GM04503 (cell line): Measurements from ENCODE around the gene DMAC1.

ENCODE experiments used
- DNase-seq: peaks from one replicate; pipeline ENCODE4 v3.0.0-alpha.2; 2012; ENCODE audit warnings: low read depth

DMAC1 gene

GRCh38 chr9:7799234-7799943 is at the start of gene DMAC1:
DMAC1 (minus strand) TSS chr9:7799778; CDS start chr9:7799734, 44 bp downstream.
- peak; percentile 47 for DNase-seq

GRCh38 chr9:7849362-7849761 is 49.8 kb upstream of the DMAC1 start:
- DNase-seq, result no peak

GRCh38 chr9:7848498-7848897 is 48.9 kb upstream of the DMAC1 start:
- no peak for DNase-seq

GRCh38 chr9:7844242-7844641 is 44.7 kb upstream of the DMAC1 start:
- DNase-seq, result no peak

GRCh38 chr9:7841831-7842230 is 42.3 kb upstream of the DMAC1 start:
- DNase-seq, result no peak

- DNase-seq, result no peak
These were observed 35.0 kb upstream of the DMAC1 start for GRCh38 chr9:7834531-7834930.

GRCh38 chr9:7828334-7828733 is 28.8 kb upstream of the DMAC1 start:
- no peak for DNase-seq

- no peak for DNase-seq
These were observed 28.2 kb upstream of the DMAC1 start for GRCh38 chr9:7827792-7828191.

- DNase-seq, result no peak
These were observed 27.5 kb upstream of the DMAC1 start for GRCh38 chr9:7827056-7827455.

- no peak for DNase-seq
These were observed 24.1 kb upstream of the DMAC1 start for GRCh38 chr9:7823651-7824050.

GRCh38 chr9:7819984-7820383 is 20.4 kb upstream of the DMAC1 start:
- no peak for DNase-seq

GRCh38 chr9:7816021-7816420 is 16.4 kb upstream of the DMAC1 start:
- DNase-seq, result no peak

- no peak for DNase-seq
These were observed 13.5 kb upstream of the DMAC1 start for GRCh38 chr9:7813030-7813429.

- no peak for DNase-seq
These were observed 12.1 kb upstream of the DMAC1 start for GRCh38 chr9:7811677-7812076.

- DNase-seq, result no peak
These were observed 3.1 kb upstream of the DMAC1 start for GRCh38 chr9:7802666-7803065.

GRCh38 chr9:7799944-7800285 is 337 bp upstream of the DMAC1 start:
- no peak for DNase-seq

- no peak for DNase-seq
These were observed 5.4 kb downstream of the DMAC1 start for GRCh38 chr9:7794196-7794595.

GRCh38 chr9:7791394-7791793 is 8.2 kb downstream of the DMAC1 start:
- DNase-seq, result no peak

- no peak for DNase-seq
These were observed 8.8 kb downstream of the DMAC1 start for GRCh38 chr9:7790819-7791182.

- DNase-seq, result no peak
These were observed 9.4 kb downstream of the DMAC1 start for GRCh38 chr9:7790022-7790818.

GRCh38 chr9:7788772-7789171 is 10.8 kb downstream of the DMAC1 start:
- no peak for DNase-seq

- DNase-seq, result no peak
These were observed 13.8 kb downstream of the DMAC1 start for GRCh38 chr9:7785813-7786212.

GRCh38 chr9:7784472-7784871 is 15.1 kb downstream of the DMAC1 start:
- no peak for DNase-seq

- no peak for DNase-seq
These were observed 15.9 kb downstream of the DMAC1 start for GRCh38 chr9:7783635-7784063.
